ENCODE results near the gene JMJD1C. TPM values are rescaled to one million over a fixed set of nuclear protein-coding genes. Genes with fewer than 3 reads are reported as not detected.

JMJD1C gene
- total and polyA plus RNA-seq, 12 donors, result 14.4 to 70.4 (median 39.2) TPM

- no peak for DNase-seq
- Histone ChIP-seq H3K36me3 (peaks cover 0 to 82% (median 9%) of the 10 kb centered on the region in 9 donors), H3K27ac (no peak overlapping the region), H3K27me3 (no peaks in the 10 kb centered on the region), H3K9me3 (no peaks in the 10 kb centered on the region), H3K4me1 (peaks cover 0 to 47% (median 33%) of the 10 kb centered on the region in 9 donors), H3K4me3 (no peak overlapping the region)
- peak in 1 of 9 donors; percentile 15 for TF ChIP-seq CTCF (IDR thresholded peaks at IDR 0.05)
- intact Hi-C loops (cut with DNase I), result loop anchor here in 3 of 10 donors (10.0 kb wide), 1 partner anchor 514 kb away; no protein-coding TSS in a partner anchor
- WGBS, 2 donors, result 0% methylated on average over 1 of the region's 1 CpG
- no peak for ATAC-seq
These were observed 264.7 kb downstream of the JMJD1C start for GRCh38 chr10:63201118-63201517.

- intact Hi-C loops (cut with DNase I), result loop anchor here in 3 of 10 donors (10.0 kb wide), 1 partner anchor 514 kb away; no protein-coding TSS in a partner anchor
- peaks cover 0 to 82% (median 9%) of the 10 kb centered on the region in 9 donors for H3K36me3 ChIP-seq
- no peak overlapping the region for H3K4me3 ChIP-seq
- peaks cover 0 to 40% (median 26%) of the 10 kb centered on the region in 9 donors for H3K4me1 ChIP-seq
- WGBS, 2 donors, result 52 to 53% methylated on average over 6 of the region's 6 CpGs
- H3K27me3 ChIP-seq, result no peaks in the 10 kb centered on the region
- TF ChIP-seq CTCF (IDR thresholded peaks at IDR 0.05), result no peak
- no peak overlapping the region for H3K27ac ChIP-seq
- H3K9me3 ChIP-seq, result no peaks in the 10 kb centered on the region
- ATAC-seq, result no peak
- DNase-seq, result no peak
These were observed 265.3 kb downstream of the JMJD1C start for GRCh38 chr10:63200431-63200830.

- 53 to 63% methylated on average over 2 of the region's 2 CpGs for WGBS, 2 donors
- Histone ChIP-seq H3K9me3 (no peaks in the 10 kb centered on the region), H3K27ac (no peak overlapping the region), H3K36me3 (peaks cover 0 to 82% (median 10%) of the 10 kb centered on the region in 9 donors), H3K4me1 (peaks cover 0 to 33% (median 19%) of the 10 kb centered on the region in 9 donors), H3K27me3 (no peaks in the 10 kb centered on the region), H3K4me3 (no peak overlapping the region)
- DNase-seq, result no peak
- TF ChIP-seq CTCF (IDR thresholded peaks at IDR 0.05), result no peak
- intact Hi-C loops (cut with DNase I), result loop anchor here in 3 of 10 donors (10.0 kb wide), 1 partner anchor 515 kb away; no protein-coding TSS in a partner anchor
- ATAC-seq, result peak in 2 of 8 donors; percentile 33 to 42
These were observed 266.1 kb downstream of the JMJD1C start for GRCh38 chr10:63199716-63200115.

GRCh38 chr10:63197344-63198092 lies 268.3 kb downstream of the JMJD1C start:
- Histone ChIP-seq H3K27me3 (no peaks in the 10 kb centered on the region), H3K27ac (peak overlapping the region in 3 of 10 donors; percentile 5 to 27 (median 25)), H3K4me1 (peaks cover 0 to 24% (median 16%) of the 10 kb centered on the region in 9 donors), H3K36me3 (peaks cover 0 to 100% (median 29%) of the 10 kb centered on the region in 9 donors), H3K4me3 (no peak overlapping the region), H3K9me3 (no peaks in the 10 kb centered on the region)
- ATAC-seq (peak in 5 of 8 donors; percentile 37 to 76 (median 58)), DNase-seq (no peak)
- intact Hi-C loops (cut with DNase I), result no loop called here
- TF ChIP-seq CTCF (IDR thresholded peaks at IDR 0.05), result no peak
- WGBS, 2 donors, result 74 to 77% methylated on average over 2 of the region's 2 CpGs

All from heart right ventricle (tissue), 16 donors.